Endodermal cell (in vitro differentiated cells): Measurements from ENCODE around the gene CD40. TPM values are rescaled to one million over a fixed set of nuclear protein-coding genes. Genes with fewer than 3 reads are reported as not detected.

Source experiments
- DNase-seq: peaks from one replicate; pipeline ENCODE4 v3.0.0-alpha.2; 2017
- H3K27ac ChIP-seq: 2 replicates; pipeline ENCODE4 v1.5.1; 2013; ENCODE audit warnings: mild to moderate bottlenecking, low read depth, low read length, moderate library complexity
- H3K27me3 ChIP-seq: 2 replicates; pipeline ENCODE4 v1.6.1; 2013; ENCODE audit warnings: mild to moderate bottlenecking, low read length, moderate library complexity; ENCODE audit not compliant: insufficient read depth, control insufficient read depth, poor library complexity, severe bottlenecking
- H3K36me3 ChIP-seq: 2 replicates; pipeline ENCODE4 v1.7.0; 2013; ENCODE audit warnings: mild to moderate bottlenecking, low read length, moderate library complexity; ENCODE audit not compliant: control insufficient read depth, insufficient read depth
- H3K4me1 ChIP-seq: one replicate; pipeline ENCODE4 v1.7.0; 2013; ENCODE audit warnings: low read length; ENCODE audit not compliant: control insufficient read depth, insufficient read depth
- H3K4me3 ChIP-seq: 2 replicates; pipeline ENCODE4 v1.5.1; 2013; ENCODE audit warnings: mild to moderate bottlenecking, low read length, moderate library complexity
- H3K9ac ChIP-seq: 2 replicates; pipeline ENCODE4 v1.6.1; 2013; ENCODE audit warnings: mild to moderate bottlenecking, low read length, moderate library complexity; ENCODE audit not compliant: poor library complexity, severe bottlenecking; ENCODE audit errors: extremely low read depth
- H3K9me3 ChIP-seq: 2 replicates; pipeline ENCODE4 v1.6.1; 2013; ENCODE audit warnings: mild to moderate bottlenecking, low read length, moderate library complexity; ENCODE audit not compliant: control insufficient read depth
- H3K27ac Mint-ChIP-seq: 2 replicates; pipeline ENCODE4 v1.8.0; 2020; ENCODE audit warnings: mixed read lengths
- H3K27me3 Mint-ChIP-seq: 2 replicates; pipeline ENCODE4 v1.8.0; 2021; ENCODE audit warnings: mild to moderate bottlenecking, mixed read lengths; ENCODE audit not compliant: insufficient read depth
- H3K36me3 Mint-ChIP-seq: 2 replicates; pipeline ENCODE4 v1.8.0; 2020; ENCODE audit warnings: low read depth, mixed read lengths
- H3K4me1 Mint-ChIP-seq: 2 replicates; pipeline ENCODE4 v1.8.0; 2020; ENCODE audit warnings: mixed read lengths
- H3K4me3 Mint-ChIP-seq: 2 replicates; pipeline ENCODE4 v1.8.0; 2020; ENCODE audit warnings: mild to moderate bottlenecking, moderate library complexity, mixed read lengths
- H3K9me3 Mint-ChIP-seq: 2 replicates; pipeline ENCODE4 v1.8.0; 2020; ENCODE audit warnings: mild to moderate bottlenecking, mixed read lengths
- WGBS, 2 experiments: methylation state at CpG; one replicate each; pipeline versions ENCODE4 v1.1.5 to v1.1.7; 2013; ENCODE audit warnings: missing lambda C conversion rate in 2 of 2, mixed read lengths in 1 of 2; ENCODE audit not compliant: insufficient coverage in 1 of 2, insufficient read length in 1 of 2; 5-methylcytosine and 5-hydroxymethylcytosine counted together
- total RNA-seq, 2 donors: library from RNA; stranded (reverse); fragmentation: NEBNext Ultra II Directional in 1 of 2; extraction: Animal tissue kit (Norgen Biotek cat#: 25700) in 1 of 2; gene quantifications; 2 replicates in 1 of 2; 3 replicates in 1 of 2; pipeline ENCODE4 v1.2.1, GENCODE V29; 2021
- TF ChIP-seq, protein P1 (sequence below): fragments of 200-600 bp; sonication (generic); conservative IDR thresholded peaks from 2 replicates; pipeline ENCODE4 v1.5.0; 2021; ENCODE audit warnings: antibody characterized with exemption, mild to moderate bottlenecking

The CD40 gene
- total RNA-seq, 2 donors from 2014 or later = 9.0 to 16.4 TPM

DNA sequence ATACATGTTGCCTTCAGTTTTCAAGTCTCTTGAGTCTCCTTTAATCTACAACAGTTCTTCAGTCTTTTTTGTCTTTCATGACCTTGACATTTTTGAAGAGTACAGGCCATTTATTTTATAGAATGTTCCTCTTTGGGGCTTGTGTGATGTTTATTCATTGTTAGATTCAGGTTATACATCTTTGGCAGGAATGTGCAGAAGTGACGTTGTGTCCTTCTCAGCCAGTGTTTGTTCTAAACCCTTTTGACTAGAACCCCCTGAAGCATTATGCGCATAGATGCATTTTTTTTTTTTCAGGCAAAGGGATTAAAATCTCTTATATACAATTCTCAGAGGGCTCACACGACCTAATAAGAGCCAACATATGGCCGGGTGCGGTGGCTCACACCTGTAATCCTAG is 17.1 kb upstream of the CD40 start:
- Histone ChIP-seq H3K27me3 (peaks cover 25% of the 10 kb centered on the region), H3K27ac (no peak overlapping the region), H3K4me3 (no peak overlapping the region), H3K36me3 (no peaks in the 10 kb centered on the region), H3K4me1 (no peaks in the 10 kb centered on the region), H3K9ac (no peak overlapping the region), H3K9me3 (no peaks in the 10 kb centered on the region)
- TF ChIP-seq, protein P1, sequence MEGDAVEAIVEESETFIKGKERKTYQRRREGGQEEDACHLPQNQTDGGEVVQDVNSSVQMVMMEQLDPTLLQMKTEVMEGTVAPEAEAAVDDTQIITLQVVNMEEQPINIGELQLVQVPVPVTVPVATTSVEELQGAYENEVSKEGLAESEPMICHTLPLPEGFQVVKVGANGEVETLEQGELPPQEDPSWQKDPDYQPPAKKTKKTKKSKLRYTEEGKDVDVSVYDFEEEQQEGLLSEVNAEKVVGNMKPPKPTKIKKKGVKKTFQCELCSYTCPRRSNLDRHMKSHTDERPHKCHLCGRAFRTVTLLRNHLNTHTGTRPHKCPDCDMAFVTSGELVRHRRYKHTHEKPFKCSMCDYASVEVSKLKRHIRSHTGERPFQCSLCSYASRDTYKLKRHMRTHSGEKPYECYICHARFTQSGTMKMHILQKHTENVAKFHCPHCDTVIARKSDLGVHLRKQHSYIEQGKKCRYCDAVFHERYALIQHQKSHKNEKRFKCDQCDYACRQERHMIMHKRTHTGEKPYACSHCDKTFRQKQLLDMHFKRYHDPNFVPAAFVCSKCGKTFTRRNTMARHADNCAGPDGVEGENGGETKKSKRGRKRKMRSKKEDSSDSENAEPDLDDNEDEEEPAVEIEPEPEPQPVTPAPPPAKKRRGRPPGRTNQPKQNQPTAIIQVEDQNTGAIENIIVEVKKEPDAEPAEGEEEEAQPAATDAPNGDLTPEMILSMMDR = no peak
- Mint-ChIP-seq H3K36me3 (no peaks in the 10 kb centered on the region), H3K27ac (no peak overlapping the region), H3K4me3 (no peak overlapping the region), H3K27me3 (peaks cover 62% of the 10 kb centered on the region), H3K9me3 (peaks cover 8% of the 10 kb centered on the region), H3K4me1 (no peaks in the 10 kb centered on the region)
- DNase-seq = no peak
- WGBS, 2 experiments = 81 to 100% methylated on average over 1 to 5 of the region's 5 CpGs

DNA sequence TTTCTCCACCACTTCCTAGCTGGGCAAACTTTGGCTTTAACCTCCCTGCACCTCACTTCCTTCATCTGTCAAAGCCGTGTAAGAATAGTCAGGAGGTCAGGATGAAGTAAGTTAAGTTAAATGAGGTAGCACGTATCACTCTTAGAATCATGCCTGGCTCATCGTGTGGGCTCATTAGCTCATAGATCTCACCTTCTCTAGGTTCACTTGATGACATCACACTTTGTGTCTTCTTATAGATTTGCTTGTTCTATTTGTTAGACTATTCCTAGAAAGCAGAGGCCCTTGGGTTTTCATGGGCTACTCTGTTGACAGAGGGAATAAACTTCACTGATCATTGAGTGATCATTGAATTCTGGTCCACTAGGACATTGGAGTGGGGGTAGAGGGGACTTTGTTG is 16.2 kb upstream of the CD40 start:
- H3K4me3 ChIP-seq = no peak overlapping the region
- no peaks in the 10 kb centered on the region for H3K4me1 ChIP-seq
- 83 to 92% methylated on average over 1 to 3 of the region's 3 CpGs for WGBS, 2 experiments
- H3K36me3 Mint-ChIP-seq = no peaks in the 10 kb centered on the region
- no peak overlapping the region for H3K4me3 Mint-ChIP-seq
- peaks cover 70% of the 10 kb centered on the region for H3K27me3 Mint-ChIP-seq
- no peaks in the 10 kb centered on the region for H3K36me3 ChIP-seq
- H3K9me3 Mint-ChIP-seq = peaks cover 8% of the 10 kb centered on the region
- no peak overlapping the region for H3K27ac ChIP-seq
- no peak overlapping the region for H3K27ac Mint-ChIP-seq
- peaks cover 30% of the 10 kb centered on the region for H3K27me3 ChIP-seq
- DNase-seq = no peak
- TF ChIP-seq, protein P1 = no peak
- no peak overlapping the region for H3K9ac ChIP-seq
- H3K9me3 ChIP-seq = no peaks in the 10 kb centered on the region
- no peaks in the 10 kb centered on the region for H3K4me1 Mint-ChIP-seq

DNA sequence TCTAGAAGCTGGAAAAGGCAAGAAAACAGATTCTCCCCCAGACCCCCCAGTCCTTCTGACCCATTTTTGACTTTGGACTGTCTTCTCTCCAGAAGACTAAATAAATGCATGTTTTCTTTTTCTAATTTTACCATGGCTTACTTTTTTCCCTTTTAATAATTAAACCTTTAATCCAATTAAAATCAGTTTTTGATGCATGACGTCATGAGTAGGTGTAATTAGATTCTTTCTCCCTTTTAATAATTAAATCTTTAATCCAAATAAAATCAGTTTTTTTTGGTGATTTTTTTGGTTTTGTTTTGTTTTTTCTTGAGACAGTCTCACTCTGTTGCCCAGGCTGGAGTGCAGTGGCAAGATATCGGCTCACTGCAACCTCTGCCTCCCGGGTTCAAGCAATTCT is 15.2 kb upstream of the CD40 start:
- Histone ChIP-seq H3K4me3 (no peak overlapping the region), H3K27me3 (peaks cover 40% of the 10 kb centered on the region), H3K9me3 (no peaks in the 10 kb centered on the region), H3K27ac (no peak overlapping the region), H3K36me3 (no peaks in the 10 kb centered on the region), H3K9ac (no peak overlapping the region), H3K4me1 (no peaks in the 10 kb centered on the region)
- peaks cover 8% of the 10 kb centered on the region for H3K9me3 Mint-ChIP-seq
- no peak overlapping the region for H3K4me3 Mint-ChIP-seq
- 83% methylated on average over 2 of the region's 3 CpGs; no CpG with 5 or more reads in 1 of the 2 experiments for WGBS, 2 experiments
- no peaks in the 10 kb centered on the region for H3K4me1 Mint-ChIP-seq
- no peaks in the 10 kb centered on the region for H3K36me3 Mint-ChIP-seq
- TF ChIP-seq, protein P1 = no peak
- H3K27me3 Mint-ChIP-seq = peaks cover 73% of the 10 kb centered on the region
- no peak for DNase-seq
- H3K27ac Mint-ChIP-seq = no peak overlapping the region
